Liver (tissue), 9 donors: ENCODE results near the gene MAPKAPK2. TPM values are rescaled to one million over a fixed set of nuclear protein-coding genes. Genes with fewer than 3 reads are reported as not detected.

Experiments used
- DNase-seq: peaks from one replicate; pipeline ENCODE4 v3.0.0-alpha.2; 2017; ENCODE audit warnings: low spot score
- H3K27ac ChIP-seq, 2 donors: one replicate each; pipeline ENCODE4 v1.7.0; 2013; ENCODE audit warnings: inconsistent platforms in 2 of 2, low read length in 2 of 2, control low read depth in 1 of 2, low read depth in 1 of 2, mild to moderate bottlenecking in 1 of 2
- H3K27me3 ChIP-seq, 4 donors: one replicate each; pipeline versions ENCODE4 v1.6.1 to v1.7.0; 2013; ENCODE audit warnings: low read length in 3 of 4, inconsistent platforms in 1 of 4, mild to moderate bottlenecking in 1 of 4, moderate library complexity in 1 of 4; ENCODE audit not compliant: control insufficient read depth in 4 of 4, insufficient read depth in 4 of 4
- H3K36me3 ChIP-seq, 4 donors: one replicate each; pipeline versions ENCODE4 v1.6.1 to v1.7.0; 2013; ENCODE audit warnings: low read length in 3 of 4, mild to moderate bottlenecking in 3 of 4, low read depth in 1 of 4, moderate library complexity in 1 of 4; ENCODE audit not compliant: control insufficient read depth in 4 of 4, insufficient read depth in 3 of 4
- H3K4me1 ChIP-seq, 4 donors: one replicate each; pipeline versions ENCODE4 v1.6.1 to v1.7.0; 2013; ENCODE audit warnings: low read length in 3 of 4, mild to moderate bottlenecking in 3 of 4, moderate library complexity in 1 of 4; ENCODE audit not compliant: control insufficient read depth in 4 of 4, insufficient read depth in 4 of 4
- H3K4me3 ChIP-seq, 3 donors: one replicate each; pipeline versions ENCODE4 v1.6.1 to v1.7.0; 2013; ENCODE audit warnings: low read length in 3 of 3, control low read depth in 1 of 3, low read depth in 1 of 3, mild to moderate bottlenecking in 1 of 3
- H3K9ac ChIP-seq, 2 donors: one replicate each; pipeline ENCODE4 v1.7.0; 2013; ENCODE audit warnings: low read length in 2 of 2, mild to moderate bottlenecking in 2 of 2, moderate library complexity in 2 of 2, control low read depth in 1 of 2, low read depth in 1 of 2
- H3K9me3 ChIP-seq, 4 donors: one replicate each; pipeline versions ENCODE4 v1.6.1 to v1.7.0; 2013; ENCODE audit warnings: low read length in 3 of 4; ENCODE audit not compliant: control insufficient read depth in 4 of 4
- ATF3 ChIP-seq: IDR thresholded peaks from 2 replicates; pipeline ENCODE4 v1.6.1; 2016; ENCODE audit warnings: antibody characterized with exemption
- CTCF ChIP-seq: fragments of 150-350 bp; IDR thresholded peaks from 2 replicates; pipeline ENCODE4 v1.5.1; 2017; ENCODE audit warnings: improper control_type of control experiment, low read depth, low read length; ENCODE audit not compliant: missing input control
- EGR1 ChIP-seq, 2 donors: IDR thresholded peaks; 2 replicates each; pipeline ENCODE4 v1.6.1; 2016 to 2018; ENCODE audit warnings: antibody characterized with exemption in 2 of 2, low read depth in 2 of 2
- FOXA1 ChIP-seq: IDR thresholded peaks from 2 replicates; pipeline ENCODE4 v1.6.1; 2016; ENCODE audit warnings: antibody characterized with exemption
- FOXA2 ChIP-seq: IDR thresholded peaks from 2 replicates; pipeline ENCODE4 v1.6.1; 2016; ENCODE audit warnings: antibody characterized with exemption
- GABPA ChIP-seq, 2 donors: IDR thresholded peaks in 1 of 2; conservative IDR thresholded peaks in 1 of 2; 2 replicates each; pipeline ENCODE4 v1.6.1; 2016; ENCODE audit warnings: antibody characterized with exemption in 2 of 2, mild to moderate bottlenecking in 1 of 2, moderate library complexity in 1 of 2
- HNF4A ChIP-seq, 2 donors: conservative IDR thresholded peaks; 2 replicates each; pipeline ENCODE4 v1.6.1; 2016; ENCODE audit warnings: antibody characterized with exemption in 2 of 2, mild to moderate bottlenecking in 2 of 2
- HNF4G ChIP-seq: IDR thresholded peaks from 2 replicates; pipeline ENCODE4 v1.6.1; 2016; ENCODE audit warnings: antibody characterized with exemption
- JUND ChIP-seq, 2 donors: IDR thresholded peaks; 2 replicates each; pipeline ENCODE4 v1.6.1; 2016; ENCODE audit warnings: antibody characterized with exemption in 2 of 2
- NR2F2 ChIP-seq: IDR thresholded peaks from 2 replicates; pipeline ENCODE4 v1.6.1; 2016; ENCODE audit warnings: antibody characterized with exemption
- RAD21 ChIP-seq, 2 donors: IDR thresholded peaks; 2 replicates each; pipeline ENCODE4 v1.6.1; 2016; ENCODE audit warnings: antibody characterized with exemption in 2 of 2, mild to moderate bottlenecking in 2 of 2
- REST ChIP-seq: IDR thresholded peaks from 2 replicates; pipeline ENCODE4 v1.6.1; 2016; ENCODE audit warnings: antibody characterized with exemption, mild to moderate bottlenecking
- RXRA ChIP-seq, 2 donors: IDR thresholded peaks; 2 replicates each; pipeline ENCODE4 v1.6.1; 2017 to 2018; ENCODE audit warnings: antibody characterized with exemption in 2 of 2, mild to moderate bottlenecking in 1 of 2
- SP1 ChIP-seq: IDR thresholded peaks from 2 replicates; pipeline ENCODE4 v1.6.1; 2018; ENCODE audit warnings: antibody characterized with exemption, mild to moderate bottlenecking
- TAF1 ChIP-seq: conservative IDR thresholded peaks from 2 replicates; pipeline ENCODE4 v1.6.1; 2016; ENCODE audit warnings: antibody characterized with exemption, mild to moderate bottlenecking
- YY1 ChIP-seq: IDR thresholded peaks from 2 replicates; pipeline ENCODE4 v1.6.1; 2016; ENCODE audit warnings: antibody characterized with exemption, mild to moderate bottlenecking
- WGBS: extraction: QIAGEN DNeasy Blood & Tissue Kit; methylation state at CpG from one replicate; pipeline ENCODE4 v1.1.7; 2013; 5-methylcytosine and 5-hydroxymethylcytosine counted together
- polyA plus RNA-seq, 2 donors: library from polyadenylated mRNA; stranded (reverse) in 1 of 2; unstranded in 1 of 2; fragments of 200-250 nt in 1 of 2; fragments of >200 nt in 1 of 2; fragmentation: Nextera tagmentation in 1 of 2; extraction: Ambion mirVana in 1 of 2; gene quantifications; one replicate each; pipeline versions ENCODE4 v1.2.1 to v1.2.3, GENCODE V29; 2013 to 2015
- total RNA-seq, 2 donors: library from RNA; depleted of rRNA; stranded (reverse); fragments of >200 nt; gene quantifications; one replicate each; pipeline ENCODE4 v1.2.3, GENCODE V29; 2014
- TF ChIP-seq, protein P1 (sequence below): IDR thresholded peaks from 2 replicates; pipeline ENCODE4 v1.6.1; 2016; ENCODE audit warnings: antibody characterized with exemption
- TF ChIP-seq, protein P2 (sequence below): IDR thresholded peaks from 2 replicates; pipeline ENCODE4 v1.6.1; 2016; ENCODE audit warnings: antibody characterized with exemption
- donor health status: healthy.
- donor health status: healthy.
- donor health status: healthy.
- donor health status: healthy.
- donor health status: healthy.

The MAPKAPK2 gene
- total and polyA plus RNA-seq, 4 donors, result 7.5 to 24.5 (median 14.7) TPM

DNA sequence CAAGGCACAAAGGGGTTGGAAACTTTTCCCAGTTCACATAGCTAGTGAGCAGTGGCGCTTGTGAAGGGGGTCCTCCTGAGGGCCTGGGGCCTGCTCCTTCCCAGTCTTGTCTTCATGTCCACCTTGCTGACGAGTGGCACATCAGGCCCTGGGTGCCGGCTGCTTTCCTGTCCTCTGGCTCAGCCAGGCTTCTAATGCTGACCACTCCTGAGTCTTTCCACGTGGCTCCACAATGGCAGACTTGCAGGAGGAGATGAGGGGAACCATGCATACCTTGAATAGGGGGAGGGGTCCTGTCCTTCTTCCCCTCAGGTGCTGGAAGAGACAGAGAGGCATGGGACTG is 38.7 kb downstream of the MAPKAPK2 start (continued):
- TF ChIP-seq CTCF (no peak), GABPA (IDR thresholded peaks at IDR 0.05 in 1 of 2, conservative IDR thresholded peaks at IDR 0.05 in 1 of 2) (no peak), SP1 (no peak), HNF4A (conservative IDR thresholded peaks at IDR 0.05) (no peak), RAD21 (IDR thresholded peaks at IDR 0.05) (no peak), EGR1 (IDR thresholded peaks at IDR 0.05; ENCODE audit: low read depth in 2 of 2) (no peak), YY1 (no peak), JUND (IDR thresholded peaks at IDR 0.05) (no peak), FOXA1 (no peak)

GRCh38 chr1:206723805-206724472 is 39.2 kb downstream of the MAPKAPK2 start:
- Histone ChIP-seq H3K36me3 (peaks cover 0 to 2% (median under 1%) of the 10 kb centered on the region in 4 donors), H3K27ac (peak overlapping the region; percentile 87 to 96), H3K4me3 (no peak overlapping the region), H3K4me1 (peaks cover 17 to 52% (median 38%) of the 10 kb centered on the region in 4 donors), H3K9ac (no peak overlapping the region), H3K27me3 (no peaks in the 10 kb centered on the region), H3K9me3 (no peaks in the 10 kb centered on the region)
- TF ChIP-seq, protein P1, sequence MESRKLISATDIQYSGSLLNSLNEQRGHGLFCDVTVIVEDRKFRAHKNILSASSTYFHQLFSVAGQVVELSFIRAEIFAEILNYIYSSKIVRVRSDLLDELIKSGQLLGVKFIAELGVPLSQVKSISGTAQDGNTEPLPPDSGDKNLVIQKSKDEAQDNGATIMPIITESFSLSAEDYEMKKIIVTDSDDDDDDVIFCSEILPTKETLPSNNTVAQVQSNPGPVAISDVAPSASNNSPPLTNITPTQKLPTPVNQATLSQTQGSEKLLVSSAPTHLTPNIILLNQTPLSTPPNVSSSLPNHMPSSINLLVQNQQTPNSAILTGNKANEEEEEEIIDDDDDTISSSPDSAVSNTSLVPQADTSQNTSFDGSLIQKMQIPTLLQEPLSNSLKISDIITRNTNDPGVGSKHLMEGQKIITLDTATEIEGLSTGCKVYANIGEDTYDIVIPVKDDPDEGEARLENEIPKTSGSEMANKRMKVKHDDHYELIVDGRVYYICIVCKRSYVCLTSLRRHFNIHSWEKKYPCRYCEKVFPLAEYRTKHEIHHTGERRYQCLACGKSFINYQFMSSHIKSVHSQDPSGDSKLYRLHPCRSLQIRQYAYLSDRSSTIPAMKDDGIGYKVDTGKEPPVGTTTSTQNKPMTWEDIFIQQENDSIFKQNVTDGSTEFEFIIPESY, result peak; percentile 62
- TF ChIP-seq RAD21 (IDR thresholded peaks at IDR 0.05) (peak; percentile 41 to 55), YY1 (peak; percentile 76), GABPA (IDR thresholded peaks at IDR 0.05 in 1 of 2, conservative IDR thresholded peaks at IDR 0.05 in 1 of 2) (peak in 1 of 2 donors; percentile 30), JUND (IDR thresholded peaks at IDR 0.05) (peak; percentile 95 to 97), TAF1 (no peak), RXRA (IDR thresholded peaks at IDR 0.05) (peak; percentile 83 to 93), ATF3 (peak; percentile 92), HNF4G (no peak), NR2F2 (no peak), FOXA1 (no peak), SP1 (peak; percentile 83), EGR1 (IDR thresholded peaks at IDR 0.05; ENCODE audit: low read depth in 2 of 2) (peak in 1 of 2 donors; percentile 49), FOXA2 (no peak), REST (peak; percentile 68), HNF4A (conservative IDR thresholded peaks at IDR 0.05) (peak; percentile 69 to 80), CTCF (no peak)
- TF ChIP-seq, protein P2, sequence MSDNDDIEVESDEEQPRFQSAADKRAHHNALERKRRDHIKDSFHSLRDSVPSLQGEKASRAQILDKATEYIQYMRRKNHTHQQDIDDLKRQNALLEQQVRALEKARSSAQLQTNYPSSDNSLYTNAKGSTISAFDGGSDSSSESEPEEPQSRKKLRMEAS, result peak; percentile 77
- DNase-seq, result no peak
- 49% methylated on average over 12 of the region's 12 CpGs for WGBS
